GM18517 (cell line): ENCODE data around the gene EMC6.
"Not testable (repeated sequence)": the region's sequence is repeated elsewhere in the genome, so short reads cannot be mapped to it uniquely, and the experiment has no call there.

ENCODE experiments used
- ATAC-seq: cut with Tn5 transposase; IDR thresholded peaks from one replicate; pipeline ENCODE4 v1.9.1; 2021; ENCODE audit warnings: mild to moderate bottlenecking, moderate library complexity; ENCODE audit not compliant: unreplicated experiment

EMC6 gene

GRCh38 chr17:3704931-3705717 lies 36.5 kb downstream of the EMC6 start:
- ATAC-seq = no peak

GRCh38 chr17:3705718-3705984 lies 37.0 kb downstream of the EMC6 start:
- ATAC-seq = not testable (repeated sequence)

GRCh38 chr17:3708366-3708765 lies 39.8 kb downstream of the EMC6 start:
- ATAC-seq = no peak

GRCh38 chr17:3710951-3711383 lies 42.4 kb downstream of the EMC6 start:
- peak; percentile 94 for ATAC-seq

GRCh38 chr17:3712811-3713463 lies 44.3 kb downstream of the EMC6 start:
- no peak for ATAC-seq

GRCh38 chr17:3715296-3715695 lies 46.7 kb downstream of the EMC6 start:
- no peak for ATAC-seq

- no peak for ATAC-seq
These were observed 49.6 kb downstream of the EMC6 start for GRCh38 chr17:3718201-3718600.

GRCh38 chr17:3719265-3719664 lies 50.7 kb downstream of the EMC6 start:
- no peak for ATAC-seq
